T-helper 1 cell treated with Interleukin-12 subunit alpha and Interleukin-12 subunit beta and Interleukin-4 antibody, amounts not matched to agents 30 ng/mL and 1 ng/mL, for 36 hours (primary cell): Measurements from ENCODE around the gene PRLR. TPM values are rescaled to one million over a fixed set of nuclear protein-coding genes. Genes with fewer than 3 reads are reported as not detected.

Source experiments
- intact Hi-C: fragments of 100-400 bp; cut with micrococcal nuclease; formaldehyde crosslinking; loops from one replicate; pipeline ENCODE4 v1.15.1; 2024
- total RNA-seq: library from RNA; stranded (reverse); gene quantifications from 2 replicates; pipeline ENCODE4 v1.2.3, GENCODE V29; 2022

The PRLR gene
- total RNA-seq, 1 donor from 2014 or later, result not detected

GRCh38 chr5:35089334-35090314 is 140.7 kb downstream of the PRLR start:
- intact Hi-C loops, result loop anchor here (1.0 to 5.0 kb wide), 4 partner anchors 94 to 837 kb away; no protein-coding TSS in a partner anchor

DNA sequence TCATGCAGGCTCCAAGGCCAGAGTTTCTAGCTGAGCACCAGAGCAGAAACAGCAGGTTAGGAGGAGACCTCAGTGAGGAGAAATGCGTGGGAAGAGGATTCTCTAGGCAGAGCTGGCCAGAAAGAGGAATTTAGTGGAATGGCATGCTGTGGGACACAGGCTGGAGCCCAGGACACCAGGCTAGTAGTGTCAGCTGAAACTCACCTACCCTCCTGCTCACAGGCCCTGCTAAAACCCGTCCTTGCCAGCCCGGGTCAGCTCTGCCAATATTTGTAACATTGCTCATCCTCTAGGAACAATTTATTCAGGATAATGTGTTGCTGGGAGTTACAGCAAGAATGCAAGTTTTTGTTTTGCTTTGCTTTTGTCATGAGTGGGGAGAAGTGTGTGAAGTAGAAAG is 142.3 kb downstream of the PRLR start:
- intact Hi-C loops, result loop anchor here (5.0 kb wide), 1 partner anchor 689 kb away; no protein-coding TSS in a partner anchor

DNA sequence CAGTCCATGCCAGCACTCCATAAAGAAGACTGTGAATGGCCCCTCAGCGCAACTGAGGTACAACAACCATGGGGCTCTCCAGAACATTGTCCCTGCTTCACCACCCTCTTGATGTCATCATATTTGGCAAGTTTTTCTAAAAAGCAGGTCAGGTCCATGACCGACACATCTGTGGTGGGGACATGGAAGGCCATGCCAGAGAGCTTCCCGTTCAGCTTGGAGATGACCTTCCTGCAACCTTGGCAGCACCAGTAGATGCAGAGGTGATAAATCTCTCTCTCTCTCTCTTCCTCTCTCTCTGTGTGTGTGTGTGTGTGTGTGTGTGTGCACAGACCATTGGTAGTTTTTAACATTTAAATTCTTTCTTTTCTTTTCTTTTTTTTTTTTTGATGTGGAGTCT is 147.1 kb downstream of the PRLR start:
- intact Hi-C loops, result no loop called here

GRCh38 chr5:35082530-35082929 is 147.8 kb downstream of the PRLR start:
- intact Hi-C loops, result no loop called here

DNA sequence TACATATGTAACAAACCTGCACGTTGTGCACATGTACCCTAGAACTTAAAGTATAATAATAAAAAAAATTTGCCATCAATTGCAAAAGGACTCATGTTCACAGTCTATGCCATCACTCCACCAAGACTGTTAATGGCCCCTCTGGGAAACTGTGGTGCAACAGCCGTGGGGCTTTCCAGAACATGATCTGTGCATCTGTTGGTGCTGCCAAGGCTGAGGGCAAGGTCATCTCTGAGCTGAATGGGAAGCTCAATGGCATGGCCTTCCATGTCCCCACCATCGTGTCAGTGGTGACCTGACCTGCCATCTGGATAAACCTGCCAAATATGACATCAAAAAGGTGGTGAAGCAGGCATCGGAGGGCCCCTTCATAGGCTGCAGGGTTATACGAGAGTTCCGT is 149.2 kb downstream of the PRLR start:
- intact Hi-C loops, result no loop called here

- intact Hi-C loops, result no loop called here
Measured at GRCh38 chr5:35073160-35073559, 157.1 kb downstream of the PRLR start.

GRCh38 chr5:35069188-35069587 is 161.1 kb downstream of the PRLR start:
- intact Hi-C loops, result no loop called here

DNA sequence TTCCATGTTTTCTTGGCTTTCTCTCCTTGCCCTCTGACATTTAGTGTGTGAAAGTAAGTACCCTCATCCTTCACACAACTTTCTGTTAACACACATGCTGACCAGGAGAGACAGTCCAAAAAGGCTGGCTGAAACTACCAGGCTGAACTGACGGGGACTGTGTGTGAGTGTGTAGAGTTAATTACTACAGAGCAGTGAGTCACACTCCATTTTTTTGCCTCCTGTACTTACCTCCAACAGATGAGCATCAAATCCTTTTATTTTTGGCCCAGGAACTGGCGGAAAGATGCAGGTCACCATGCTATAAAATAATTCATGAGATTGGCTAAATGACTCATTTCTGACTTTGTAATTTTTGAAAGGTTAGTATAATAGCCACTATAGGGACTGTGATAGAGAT is 162.3 kb downstream of the PRLR start:
- intact Hi-C loops, result no loop called here

- intact Hi-C loops, result no loop called here
Measured at GRCh38 chr5:35066260-35066795, 164.0 kb downstream of the PRLR start.

DNA sequence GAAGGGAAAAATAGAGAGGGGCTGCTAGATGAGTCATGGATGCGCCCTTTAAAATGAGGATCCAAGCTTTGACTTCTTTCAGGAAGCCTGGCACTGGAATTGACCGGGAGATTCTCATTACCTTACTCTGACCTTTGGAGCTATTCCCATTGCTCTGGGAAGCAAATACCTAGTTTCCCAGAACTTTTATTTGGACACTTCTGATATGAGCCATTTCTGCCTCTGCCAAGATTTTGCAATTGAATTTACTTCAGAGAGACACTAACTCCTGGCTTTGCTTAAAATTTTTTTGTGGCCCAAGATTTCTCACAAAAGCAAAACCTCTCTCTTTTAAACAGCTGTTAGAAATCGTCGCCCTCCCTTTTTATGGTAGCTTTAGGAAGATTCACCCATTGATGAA is 166.9 kb downstream of the PRLR start:
- intact Hi-C loops, result no loop called here

DNA sequence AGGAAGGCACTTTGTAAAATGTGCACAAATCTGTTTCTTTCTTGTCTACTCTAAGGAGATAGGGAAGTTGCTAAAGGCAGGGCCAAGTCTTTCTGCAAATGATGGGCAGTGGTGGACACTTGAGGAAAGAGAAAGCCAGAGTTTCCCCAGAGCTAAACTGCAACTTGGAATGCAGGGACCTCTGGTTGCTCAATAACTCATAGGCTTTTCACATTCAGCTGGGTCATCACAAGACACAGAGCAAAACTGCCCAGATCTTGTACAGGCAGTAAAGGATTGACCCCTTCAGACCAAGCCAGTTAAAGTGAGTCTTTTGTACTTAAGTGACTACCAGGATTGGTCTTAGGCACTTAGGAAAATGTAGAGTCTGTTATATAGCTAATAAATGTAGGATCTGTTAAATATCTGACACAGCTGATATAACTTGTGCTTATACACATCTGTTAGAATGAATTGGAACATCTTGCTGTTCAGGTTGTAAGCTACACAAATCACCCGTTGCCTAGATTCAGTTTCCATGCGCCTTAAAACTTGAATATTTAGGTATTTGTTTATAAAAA is 169.0 kb downstream of the PRLR start:
- intact Hi-C loops, result no loop called here

DNA sequence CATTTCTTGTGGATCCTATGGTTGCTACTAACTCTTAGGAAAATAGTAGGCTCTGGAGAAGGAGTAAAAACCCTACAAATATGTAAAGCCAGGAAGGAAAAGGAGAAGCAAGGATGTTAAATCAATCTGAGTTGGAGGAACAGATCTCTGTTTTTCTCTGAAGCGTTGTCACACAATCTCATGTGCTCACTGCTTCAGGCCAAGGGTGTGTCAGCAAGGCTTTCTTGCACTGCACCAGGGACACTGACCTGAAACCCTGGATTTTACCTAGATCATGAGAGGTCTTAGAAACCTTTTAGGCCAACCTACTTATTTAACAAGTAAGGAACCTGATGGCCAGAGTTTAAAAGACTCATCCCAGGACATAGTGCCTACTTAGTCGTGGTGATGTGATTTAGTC is 170.1 kb downstream of the PRLR start:
- intact Hi-C loops, result no loop called here

- intact Hi-C loops, result no loop called here
Measured at GRCh38 chr5:35059251-35059650, 171.0 kb downstream of the PRLR start.

GRCh38 chr5:35058374-35058788 is 171.9 kb downstream of the PRLR start:
- intact Hi-C loops, result no loop called here

- intact Hi-C loops, result no loop called here
Measured at GRCh38 chr5:35056686-35057085, 173.6 kb downstream of the PRLR start.

DNA sequence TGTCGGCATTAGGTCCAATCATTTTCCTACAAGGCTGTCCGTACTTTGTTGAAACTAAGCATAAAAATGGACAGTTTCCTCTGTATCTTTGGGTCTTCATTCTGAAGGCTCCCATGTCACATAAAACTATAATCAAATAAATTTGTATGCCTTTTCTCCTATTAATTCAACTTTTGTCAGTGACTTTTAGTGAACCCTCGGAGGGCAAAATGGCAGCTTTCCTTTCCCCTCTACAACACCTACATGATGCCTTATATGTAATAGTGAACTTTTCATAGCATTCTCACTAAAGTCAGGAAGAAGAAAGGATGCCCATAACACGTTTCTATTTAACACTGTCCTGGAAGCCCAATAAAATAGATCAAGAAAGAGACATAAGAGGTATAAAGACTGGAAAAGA is 177.4 kb downstream of the PRLR start:
- intact Hi-C loops, result no loop called here

DNA sequence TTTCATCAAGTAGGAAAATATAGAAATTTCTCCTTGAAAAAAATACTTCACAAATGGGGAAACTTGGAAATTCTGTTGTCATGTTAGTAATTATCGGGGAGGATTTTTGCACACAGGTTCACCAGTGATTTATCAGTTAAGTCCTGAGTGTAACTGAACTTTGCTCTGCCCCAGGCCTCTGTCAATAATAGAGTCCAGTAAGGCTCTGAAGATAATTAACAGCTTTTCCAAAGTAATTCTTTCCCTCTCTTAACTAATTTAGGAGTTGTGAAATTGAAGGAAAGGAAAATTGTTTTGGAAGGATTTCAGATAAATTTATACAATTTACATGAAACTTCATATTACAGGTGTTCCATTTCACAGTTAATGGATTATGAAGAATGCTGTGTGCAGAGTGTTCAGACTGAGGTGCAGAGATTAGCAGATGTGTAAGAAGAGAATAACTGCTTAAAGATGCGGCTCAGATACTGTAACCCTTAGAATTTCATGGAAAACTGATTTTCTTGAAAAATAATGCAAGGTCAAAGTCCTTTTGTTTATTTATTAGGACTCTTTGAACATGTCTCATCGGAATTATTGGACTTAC is 179.7 kb downstream of the PRLR start:
- intact Hi-C loops, result no loop called here

DNA sequence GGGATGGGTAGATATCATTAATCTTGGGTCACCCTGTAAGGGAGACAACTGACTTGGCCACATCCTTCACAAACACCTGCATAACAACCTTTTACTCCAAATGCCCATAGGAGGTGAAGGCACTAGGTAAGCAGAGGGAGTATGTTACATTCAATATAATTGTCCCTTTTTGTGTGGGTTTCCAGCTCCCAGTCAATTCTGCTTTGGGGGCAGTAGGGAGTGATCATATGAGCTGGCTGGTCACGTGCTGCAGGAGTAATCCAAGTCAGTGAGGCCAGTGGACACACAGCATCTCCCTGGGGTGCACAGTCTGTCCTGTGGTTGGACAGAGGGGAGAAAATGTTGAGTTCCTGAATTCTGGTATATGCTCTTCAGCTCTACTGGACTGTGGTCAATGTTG is 181.4 kb downstream of the PRLR start:
- intact Hi-C loops, result no loop called here

GRCh38 chr5:35047785-35048404 is 182.4 kb downstream of the PRLR start, which contains the start of gene AGXT2:
AGXT2 (minus strand) TSS chr5:35047949; CDS start chr5:35047892, 57 bp downstream.
- intact Hi-C loops, result no loop called here

- intact Hi-C loops, result no loop called here
Measured at GRCh38 chr5:35046774-35047173, 183.5 kb downstream of the PRLR start.

- intact Hi-C loops, result no loop called here
Measured at GRCh38 chr5:35045280-35045679, 185.0 kb downstream of the PRLR start.
